CD4-positive, CD25-positive, alpha-beta regulatory T cell (primary cell): ENCODE data around the gene PLIN5. TPM values are rescaled to one million over a fixed set of nuclear protein-coding genes. Genes with fewer than 3 reads are reported as not detected.
A peak's percentile ranks its signal among the peaks of the same experiment; 100 is the strongest.

Source experiments
- ATAC-seq, 2 donors: fragments of 150-1000 bp; cut with Tn5 transposase; one replicate each; pipeline ENCODE4 v1.10.0; 2021; ENCODE audit warnings: low read depth in 2 of 2, moderate number of reproducible peaks in 2 of 2, moderate library complexity in 1 of 2
- DNase-seq, 3 donors: peaks; one replicate each; pipeline versions ENCODE4 v3.0.0 to v3.0.0-alpha.2; 2012 to 2022; ENCODE audit warnings: mixed read lengths in 1 of 3
- H3K27ac ChIP-seq: one replicate; pipeline ENCODE4 v1.7.0; 2013; ENCODE audit warnings: mild to moderate bottlenecking, low read length; ENCODE audit not compliant: insufficient read depth, poor library complexity, severe bottlenecking
- H3K27me3 ChIP-seq: one replicate; pipeline ENCODE4 v1.7.0; 2013; ENCODE audit warnings: low read length; ENCODE audit not compliant: control insufficient read depth, insufficient read depth
- H3K36me3 ChIP-seq: one replicate; pipeline ENCODE4 v1.7.0; 2013; ENCODE audit warnings: mild to moderate bottlenecking, low read length, moderate library complexity; ENCODE audit not compliant: control insufficient read depth, insufficient read depth
- H3K4me1 ChIP-seq: 2 replicates; pipeline ENCODE4 v1.7.0; 2013; ENCODE audit warnings: mild to moderate bottlenecking, low read length; ENCODE audit not compliant: insufficient read depth, control insufficient read depth, poor library complexity, severe bottlenecking
- H3K4me3 ChIP-seq: one replicate; pipeline ENCODE4 v1.7.0; 2013; ENCODE audit warnings: low read depth, mild to moderate bottlenecking, low read length, moderate library complexity
- H3K9me3 ChIP-seq, 2 experiments: 1 replicate in 1 of 2; 2 replicates in 1 of 2; pipeline ENCODE4 v1.7.0; 2013; ENCODE audit warnings: low read length in 2 of 2, mild to moderate bottlenecking in 1 of 2, moderate library complexity in 1 of 2; ENCODE audit not compliant: control insufficient read depth in 2 of 2
- H3K27ac Mint-ChIP-seq, 3 donors: one replicate each; pipeline ENCODE4 v1.8.0; 2020 to 2022; ENCODE audit warnings: mild to moderate bottlenecking in 3 of 3, mixed read lengths in 3 of 3, moderate library complexity in 2 of 3
- H3K27me3 Mint-ChIP-seq: one replicate; pipeline ENCODE4 v1.8.0; 2022; ENCODE audit warnings: mild to moderate bottlenecking, mixed read lengths
- H3K36me3 Mint-ChIP-seq: one replicate; pipeline ENCODE4 v1.8.0; 2020; ENCODE audit warnings: mixed read lengths
- H3K4me1 Mint-ChIP-seq, 4 donors: one replicate each; pipeline ENCODE4 v1.8.0; 2020 to 2022; ENCODE audit warnings: mixed read lengths in 4 of 4, mild to moderate bottlenecking in 1 of 4
- H3K4me3 Mint-ChIP-seq, 4 donors: one replicate each; pipeline ENCODE4 v1.8.0; 2020 to 2022; ENCODE audit warnings: mild to moderate bottlenecking in 4 of 4, mixed read lengths in 4 of 4, moderate library complexity in 3 of 4
- H3K9me3 Mint-ChIP-seq, 7 donors: one replicate each; pipeline ENCODE4 v1.8.0; 2020 to 2022; ENCODE audit warnings: mixed read lengths in 7 of 7, mild to moderate bottlenecking in 3 of 7, moderate library complexity in 2 of 7
- polyA plus RNA-seq, 4 donors: library from polyadenylated mRNA; unstranded; fragments of 300-500 nt; fragmentation: Illumina TruSeq; gene quantifications; one replicate each; pipeline ENCODE4 v1.2.3, GENCODE V29; 2021
- total RNA-seq: library from RNA; stranded (reverse); gene quantifications from one replicate; pipeline ENCODE4 v1.2.3, GENCODE V29; 2022

Gene PLIN5
- total and polyA plus RNA-seq, 5 donors from 2014 or later = 0.07 to 0.97 (median 0.25) TPM; not detected in 2

- Mint-ChIP-seq H3K36me3 (peaks cover 3% of the 10 kb centered on the region), H3K27ac (no peak overlapping the region), H3K4me3 (no peak overlapping the region), H3K4me1 (no peaks in the 10 kb centered on the region), H3K27me3 (no peaks in the 10 kb centered on the region), H3K9me3 (no peaks in the 10 kb centered on the region)
- no peaks in the 10 kb centered on the region for H3K27me3 ChIP-seq
- H3K4me3 ChIP-seq = no peak overlapping the region
- H3K9me3 ChIP-seq = no peaks in the 10 kb centered on the region
- peaks cover 30% of the 10 kb centered on the region for H3K36me3 ChIP-seq
- H3K4me1 ChIP-seq = no peaks in the 10 kb centered on the region
- ATAC-seq = no peak
- no peak overlapping the region for H3K27ac ChIP-seq
- DNase-seq = no peak
These were observed 38.7 kb downstream of the PLIN5 start for GRCh38 chr19:4496304-4496703.

- H3K9me3 ChIP-seq = no peaks in the 10 kb centered on the region
- Mint-ChIP-seq H3K27ac (peak overlapping the region in 1 of 3 donors; percentile 48), H3K4me3 (peak overlapping the region in 1 of 4 donors; percentile 23), H3K36me3 (no peaks in the 10 kb centered on the region), H3K27me3 (no peaks in the 10 kb centered on the region), H3K9me3 (no peaks in the 10 kb centered on the region), H3K4me1 (no peaks in the 10 kb centered on the region)
- DNase-seq = no peak
- no peak overlapping the region for H3K27ac ChIP-seq
- ATAC-seq = peak in 1 of 2 donors; percentile 18
- H3K27me3 ChIP-seq = no peaks in the 10 kb centered on the region
- H3K4me1 ChIP-seq = no peaks in the 10 kb centered on the region
- peaks cover 32% of the 10 kb centered on the region for H3K36me3 ChIP-seq
- no peak overlapping the region for H3K4me3 ChIP-seq
These were observed 39.6 kb downstream of the PLIN5 start for GRCh38 chr19:4495471-4495870.

DNA sequence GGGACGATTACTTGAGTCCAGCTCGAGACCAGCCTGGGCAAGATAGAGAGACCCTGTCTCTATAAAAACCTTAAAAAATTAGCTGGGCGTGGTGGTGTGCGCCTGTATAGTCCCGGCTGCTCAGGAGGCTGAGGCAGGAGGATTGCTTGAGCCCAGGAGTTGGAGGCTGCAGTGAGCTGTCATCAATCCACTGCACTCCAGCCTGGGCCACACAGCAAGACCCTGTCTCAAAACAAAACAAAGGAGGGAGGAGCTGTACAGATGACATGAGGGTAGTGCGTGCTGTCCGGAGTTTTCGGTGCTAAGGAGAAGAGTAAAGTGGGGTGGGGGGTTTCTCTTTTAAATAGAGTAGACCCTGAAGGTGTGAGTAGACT lies 40.3 kb downstream of the PLIN5 start:
- Mint-ChIP-seq H3K4me1 (no peaks in the 10 kb centered on the region), H3K9me3 (no peaks in the 10 kb centered on the region), H3K4me3 (no peak overlapping the region), H3K27me3 (no peaks in the 10 kb centered on the region), H3K36me3 (peaks cover 3% of the 10 kb centered on the region), H3K27ac (no peak overlapping the region)
- no peak for DNase-seq
- Histone ChIP-seq H3K9me3 (no peaks in the 10 kb centered on the region), H3K4me3 (no peak overlapping the region), H3K4me1 (no peaks in the 10 kb centered on the region), H3K36me3 (peaks cover 38% of the 10 kb centered on the region), H3K27ac (no peak overlapping the region), H3K27me3 (no peaks in the 10 kb centered on the region)
- ATAC-seq = no peak

DNA sequence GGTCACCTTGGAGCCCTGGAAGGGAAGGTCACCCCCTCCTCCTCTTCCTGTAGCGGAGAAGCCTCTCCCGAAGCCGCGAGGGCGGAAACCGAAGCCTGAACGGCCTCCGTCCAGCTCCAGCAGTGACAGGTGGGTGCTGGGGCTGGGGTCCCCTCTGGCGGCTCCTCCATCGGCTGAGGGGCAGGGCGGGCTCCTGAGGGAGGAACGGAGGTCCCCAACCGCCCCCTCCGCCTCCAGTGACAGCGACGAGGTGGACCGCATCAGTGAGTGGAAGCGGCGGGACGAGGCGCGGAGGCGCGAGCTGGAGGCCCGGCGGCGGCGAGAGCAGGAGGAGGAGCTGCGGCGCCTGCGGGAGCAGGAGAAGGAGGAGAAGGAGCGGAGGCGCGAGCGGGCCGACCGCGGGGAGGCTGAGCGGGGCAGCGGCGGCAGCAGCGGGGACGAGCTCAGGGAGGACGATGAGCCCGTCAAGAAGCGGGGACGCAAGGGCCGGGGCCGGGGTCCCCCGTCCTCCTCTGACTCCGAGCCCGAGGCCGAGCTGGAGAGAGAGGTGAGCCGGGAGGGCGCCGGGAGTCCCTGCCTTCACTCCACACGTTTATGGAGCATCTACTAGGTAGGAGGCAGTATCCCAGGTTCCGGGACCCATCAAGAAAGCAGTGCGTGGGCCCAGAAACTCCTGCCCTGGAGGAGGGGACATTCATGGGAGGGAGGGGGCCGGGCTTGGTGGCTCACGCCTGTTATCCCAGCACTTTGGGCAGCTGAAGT lies 40.9 kb downstream of the PLIN5 start:
- Mint-ChIP-seq H3K27ac (no peak overlapping the region), H3K4me3 (no peak overlapping the region), H3K4me1 (no peaks in the 10 kb centered on the region), H3K9me3 (no peaks in the 10 kb centered on the region), H3K36me3 (peaks cover 5% of the 10 kb centered on the region), H3K27me3 (no peaks in the 10 kb centered on the region)
- peaks cover 40% of the 10 kb centered on the region for H3K36me3 ChIP-seq
- no peaks in the 10 kb centered on the region for H3K27me3 ChIP-seq
- H3K27ac ChIP-seq = no peak overlapping the region
- DNase-seq (no peak), ATAC-seq (no peak)
- no peak overlapping the region for H3K4me3 ChIP-seq
- H3K9me3 ChIP-seq = no peaks in the 10 kb centered on the region
- H3K4me1 ChIP-seq = no peaks in the 10 kb centered on the region

- Mint-ChIP-seq H3K36me3 (peaks cover 8% of the 10 kb centered on the region), H3K9me3 (no peaks in the 10 kb centered on the region), H3K27ac (no peak overlapping the region), H3K4me3 (no peak overlapping the region), H3K27me3 (no peaks in the 10 kb centered on the region), H3K4me1 (no peaks in the 10 kb centered on the region)
- ATAC-seq (no peak), DNase-seq (no peak)
- H3K27me3 ChIP-seq = no peaks in the 10 kb centered on the region
- no peaks in the 10 kb centered on the region for H3K9me3 ChIP-seq
- no peaks in the 10 kb centered on the region for H3K4me1 ChIP-seq
- H3K27ac ChIP-seq = no peak overlapping the region
- H3K36me3 ChIP-seq = peaks cover 34% of the 10 kb centered on the region
- no peak overlapping the region for H3K4me3 ChIP-seq
These were observed 41.7 kb downstream of the PLIN5 start for GRCh38 chr19:4493104-4493928.

DNA sequence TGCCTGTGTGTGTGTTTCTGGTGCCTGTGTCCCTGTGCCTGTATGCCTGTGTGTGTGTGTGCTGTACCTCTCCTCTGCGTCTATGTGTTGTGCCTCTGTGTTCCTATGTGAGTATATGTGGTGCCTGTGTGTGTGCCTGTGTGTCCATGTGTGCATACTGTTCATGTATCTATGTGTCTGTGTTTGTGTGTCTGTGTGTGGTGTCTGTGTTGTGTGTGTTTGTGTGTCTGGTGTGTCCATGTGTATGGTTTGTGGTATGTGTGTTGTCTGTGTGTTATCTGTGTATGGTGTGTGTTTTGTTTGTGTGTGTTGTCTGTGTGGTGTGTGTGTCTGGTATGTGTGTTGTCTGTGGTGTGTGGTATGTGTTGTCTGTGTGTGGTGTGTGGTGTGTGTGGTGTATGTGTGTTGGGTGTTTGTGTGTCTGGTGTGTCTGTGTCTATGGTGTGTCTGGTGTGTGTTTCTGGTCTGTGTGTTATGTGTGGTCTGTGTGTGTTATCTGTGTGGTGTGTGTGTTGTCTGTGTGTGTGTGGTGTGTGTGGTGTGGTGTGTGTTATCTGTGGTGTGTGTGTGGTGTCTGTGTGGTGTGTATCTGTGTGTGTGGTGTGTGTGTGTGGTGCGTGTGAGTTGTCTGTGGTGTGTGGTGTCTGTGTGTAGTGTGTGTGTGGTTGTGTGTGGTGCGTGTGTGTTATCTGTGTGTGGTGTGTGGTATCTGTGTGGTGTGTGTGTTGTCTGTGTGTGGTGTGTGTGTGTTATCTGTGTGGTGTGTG lies 42.5 kb downstream of the PLIN5 start:
- no peak overlapping the region for H3K27ac Mint-ChIP-seq
- DNase-seq (no peak), ATAC-seq (no peak)
- Histone ChIP-seq H3K36me3 (peaks cover 28% of the 10 kb centered on the region), H3K27ac (no peak overlapping the region), H3K4me1 (no peaks in the 10 kb centered on the region), H3K27me3 (no peaks in the 10 kb centered on the region), H3K9me3 (no peaks in the 10 kb centered on the region), H3K4me3 (no peak overlapping the region)
- no peaks in the 10 kb centered on the region for H3K9me3 Mint-ChIP-seq
- no peaks in the 10 kb centered on the region for H3K27me3 Mint-ChIP-seq
- peaks cover 9% of the 10 kb centered on the region for H3K36me3 Mint-ChIP-seq
- no peak overlapping the region for H3K4me3 Mint-ChIP-seq
- H3K4me1 Mint-ChIP-seq = peaks cover 0 to under 1% (median 0%) of the 10 kb centered on the region in 4 donors

GRCh38 chr19:4491446-4491845 lies 43.6 kb downstream of the PLIN5 start:
- no peaks in the 10 kb centered on the region for H3K9me3 Mint-ChIP-seq
- Histone ChIP-seq H3K4me1 (no peaks in the 10 kb centered on the region), H3K27ac (no peak overlapping the region), H3K36me3 (peaks cover 24% of the 10 kb centered on the region), H3K4me3 (no peak overlapping the region), H3K9me3 (no peaks in the 10 kb centered on the region), H3K27me3 (no peaks in the 10 kb centered on the region)
- H3K27me3 Mint-ChIP-seq = no peaks in the 10 kb centered on the region
- ATAC-seq (no peak), DNase-seq (no peak)
- no peak overlapping the region for H3K4me3 Mint-ChIP-seq
- no peak overlapping the region for H3K27ac Mint-ChIP-seq
- peaks cover 0 to 2% (median 0%) of the 10 kb centered on the region in 4 donors for H3K4me1 Mint-ChIP-seq
- peaks cover 16% of the 10 kb centered on the region for H3K36me3 Mint-ChIP-seq
